ENCODE results near the gene GNPDA2.

GNPDA2 gene

DNA sequence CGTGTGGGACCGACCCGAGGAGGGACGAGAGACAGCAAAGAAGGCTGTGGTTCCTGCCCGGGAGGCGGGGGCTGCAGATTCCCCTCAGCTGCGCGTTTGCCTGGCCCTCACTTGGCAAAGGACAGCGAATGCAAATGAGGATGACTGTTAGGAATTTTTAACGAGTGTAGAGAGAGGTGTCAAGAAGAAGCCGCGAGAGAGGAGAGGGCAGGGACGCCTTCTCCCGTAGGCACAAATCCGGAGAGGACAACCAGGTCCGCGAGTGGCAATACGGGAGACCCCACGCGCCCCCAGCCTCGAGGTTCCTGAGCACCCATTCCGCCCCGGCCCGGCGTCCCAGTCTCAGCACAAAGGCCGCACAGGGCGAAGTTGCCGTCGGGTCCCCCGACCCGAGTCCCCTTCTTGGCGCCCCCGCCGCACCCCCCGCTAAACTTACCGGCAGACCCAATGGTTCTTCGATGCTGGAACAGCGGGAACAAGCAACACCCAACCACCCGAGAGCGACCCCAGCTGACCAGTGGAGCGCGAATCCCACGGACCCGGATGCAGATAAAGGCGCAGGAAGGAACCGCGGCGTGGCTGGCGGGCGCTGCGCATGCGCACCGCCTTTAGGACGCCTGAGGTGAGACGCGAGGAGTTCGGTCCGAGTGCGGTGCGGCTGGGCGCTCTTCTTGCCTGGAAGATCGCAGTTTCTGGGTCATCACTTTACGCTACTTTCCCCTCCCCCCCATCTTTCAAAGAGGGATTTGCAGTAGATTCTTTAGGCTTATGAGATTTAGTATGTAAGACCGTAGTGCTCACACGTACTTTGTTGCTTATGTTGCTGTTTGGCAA lies at the start of gene GNPDA2:
GNPDA2 (minus strand) TSS at position 519 of the 834 bp plus-strand sequence. CDS start 4,349 bp downstream, outside the sequence.
- H3K4me3 ChIP-seq (ENCODE audit: low read length), result peak within 1 kb of the TSS; percentile 39; the same call in 1 of the 2 replicates
- H3K36me3 ChIP-seq (ENCODE audit: control insufficient read depth, insufficient read depth, low read length), result no peaks in the 10 kb centered on the region
- WGBS (ENCODE audit: insufficient coverage, insufficient read length), result no CpG with 5 or more reads among the region's 65 CpGs
- H3K4me1 ChIP-seq (ENCODE audit: control insufficient read depth, insufficient read depth, low read length), result no peaks in the 10 kb centered on the region
- no peak within 1 kb of the TSS for H3K27ac ChIP-seq (ENCODE audit: low read length)
- H3K27me3 ChIP-seq (ENCODE audit: control insufficient read depth, insufficient read depth, low read length), result no peaks in the 10 kb centered on the region
- DNase-seq (ENCODE audit: low read depth, low spot score), result peak; percentile 74
- H3K9me3 ChIP-seq (ENCODE audit: control insufficient read depth, insufficient read depth, low read length), result no peaks in the 10 kb centered on the region

DNA sequence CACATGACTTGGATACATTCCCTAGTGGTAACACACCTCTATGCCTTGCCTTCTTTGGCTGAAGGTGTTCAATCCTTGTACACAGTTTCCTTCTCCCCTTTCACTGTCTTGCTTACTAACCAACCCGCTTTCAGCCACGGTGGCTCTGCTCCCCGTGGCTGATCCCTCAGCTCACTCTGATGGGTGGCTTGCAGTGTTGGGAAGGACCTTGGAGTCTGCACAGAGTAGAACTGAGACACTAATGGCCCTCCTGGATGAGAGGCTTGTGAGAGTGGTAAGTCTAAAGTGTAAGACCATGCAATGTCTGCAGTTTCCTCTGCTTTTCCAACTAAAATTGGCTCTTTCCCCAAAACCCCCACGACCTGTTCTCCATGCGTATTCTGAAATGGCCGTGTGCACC lies 46.0 kb upstream of the GNPDA2 start:
- no CpG with 5 or more reads among the region's 6 CpGs for WGBS (ENCODE audit: insufficient coverage, insufficient read length)
- Histone ChIP-seq H3K9me3 (ENCODE audit: control insufficient read depth, insufficient read depth, low read length) (peaks cover 1% of the 10 kb centered on the region; the same call in 1 of the 2 replicates), H3K4me3 (ENCODE audit: low read length) (no peak overlapping the region), H3K4me1 (ENCODE audit: control insufficient read depth, insufficient read depth, low read length) (no peaks in the 10 kb centered on the region), H3K27me3 (ENCODE audit: control insufficient read depth, insufficient read depth, low read length) (no peaks in the 10 kb centered on the region), H3K27ac (ENCODE audit: low read length) (no peak overlapping the region), H3K36me3 (ENCODE audit: control insufficient read depth, insufficient read depth, low read length) (no peaks in the 10 kb centered on the region)
- DNase-seq (ENCODE audit: low read depth, low spot score), result no peak

DNA sequence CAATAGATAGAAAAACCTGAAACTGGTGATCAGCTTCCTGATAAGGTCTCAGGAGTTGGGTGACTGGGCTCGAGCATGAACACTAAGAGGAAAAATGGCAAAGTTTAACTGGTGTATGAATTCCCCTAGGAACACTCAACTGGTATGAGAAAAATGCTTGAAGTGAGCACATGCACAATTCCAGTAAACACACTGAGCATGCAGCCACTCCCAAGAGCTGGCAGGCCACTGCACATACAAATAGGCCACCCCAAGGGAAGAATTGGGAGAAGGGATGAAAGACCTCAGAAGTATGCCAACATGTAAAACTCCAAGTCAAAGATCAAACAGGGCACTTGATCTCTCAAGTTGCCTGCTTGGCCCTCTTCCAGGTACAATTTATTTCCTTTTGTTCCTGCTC lies 45.4 kb upstream of the GNPDA2 start:
- no CpG with 5 or more reads among the region's 1 CpG for WGBS (ENCODE audit: insufficient coverage, insufficient read length)
- H3K9me3 ChIP-seq (ENCODE audit: control insufficient read depth, insufficient read depth, low read length), result peaks cover 1% of the 10 kb centered on the region; the same call in 1 of the 2 replicates
- no peaks in the 10 kb centered on the region for H3K4me1 ChIP-seq (ENCODE audit: control insufficient read depth, insufficient read depth, low read length)
- no peak overlapping the region for H3K4me3 ChIP-seq (ENCODE audit: low read length)
- H3K27me3 ChIP-seq (ENCODE audit: control insufficient read depth, insufficient read depth, low read length), result no peaks in the 10 kb centered on the region
- no peak overlapping the region for H3K27ac ChIP-seq (ENCODE audit: low read length)
- no peaks in the 10 kb centered on the region for H3K36me3 ChIP-seq (ENCODE audit: control insufficient read depth, insufficient read depth, low read length)
- DNase-seq (ENCODE audit: low read depth, low spot score), result no peak

DNA sequence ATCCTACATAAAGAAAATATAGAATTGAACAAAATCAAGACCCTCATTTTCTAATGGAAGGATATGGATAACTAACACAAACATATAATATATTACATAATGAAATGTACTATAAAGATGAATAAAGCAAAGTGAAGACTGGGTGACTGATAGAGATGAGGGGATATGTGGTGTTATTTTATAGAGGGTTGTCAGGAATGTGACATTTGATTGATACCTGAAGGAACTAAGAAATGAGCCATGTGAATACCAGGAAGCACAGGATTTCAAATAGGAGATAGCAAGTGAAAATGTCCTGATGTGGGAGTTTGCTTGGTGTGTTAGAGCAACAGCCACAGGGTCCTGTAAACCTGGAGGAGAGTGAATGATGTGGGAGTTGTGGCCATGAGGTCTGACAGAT lies 40.1 kb upstream of the GNPDA2 start:
- H3K4me1 ChIP-seq (ENCODE audit: control insufficient read depth, insufficient read depth, low read length), result no peaks in the 10 kb centered on the region
- no peak for DNase-seq (ENCODE audit: low read depth, low spot score)
- no peaks in the 10 kb centered on the region for H3K27me3 ChIP-seq (ENCODE audit: control insufficient read depth, insufficient read depth, low read length)

DNA sequence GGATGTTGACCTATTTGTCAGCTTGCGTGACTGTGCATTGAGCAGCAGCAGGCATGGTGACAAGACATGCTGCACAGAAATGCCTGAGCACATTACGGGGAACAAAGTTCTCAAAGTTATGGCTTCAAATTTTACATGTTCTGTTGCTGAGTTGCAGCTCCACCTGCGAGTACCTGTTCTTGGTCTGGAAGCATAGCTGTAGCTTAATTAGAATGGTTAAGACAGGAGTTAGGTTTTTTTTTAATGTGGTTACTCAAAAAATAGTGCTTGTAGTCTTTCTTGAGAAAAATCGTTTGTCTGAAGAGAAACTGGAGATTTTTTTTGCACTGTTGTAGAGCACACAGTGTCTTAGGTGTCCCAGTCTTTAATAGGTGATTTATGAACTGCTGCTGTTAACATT lies 38.8 kb upstream of the GNPDA2 start:
- H3K27me3 ChIP-seq (ENCODE audit: control insufficient read depth, insufficient read depth, low read length), result no peaks in the 10 kb centered on the region
- no peak for DNase-seq (ENCODE audit: low read depth, low spot score)
- H3K4me1 ChIP-seq (ENCODE audit: control insufficient read depth, insufficient read depth, low read length), result no peaks in the 10 kb centered on the region
- no peaks in the 10 kb centered on the region for H3K36me3 ChIP-seq (ENCODE audit: control insufficient read depth, insufficient read depth, low read length)
- H3K9me3 ChIP-seq (ENCODE audit: control insufficient read depth, insufficient read depth, low read length), result no peaks in the 10 kb centered on the region
- no peak overlapping the region for H3K27ac ChIP-seq (ENCODE audit: low read length)
- H3K4me3 ChIP-seq (ENCODE audit: low read length), result no peak overlapping the region
- WGBS (ENCODE audit: insufficient coverage, insufficient read length), result no CpG with 5 or more reads among the region's 4 CpGs

More for the DNA sequence above, 40.1 kb upstream of the GNPDA2 start:
- no peak overlapping the region for H3K4me3 ChIP-seq (ENCODE audit: low read length)
- H3K9me3 ChIP-seq (ENCODE audit: control insufficient read depth, insufficient read depth, low read length), result no peaks in the 10 kb centered on the region
- H3K36me3 ChIP-seq (ENCODE audit: control insufficient read depth, insufficient read depth, low read length), result no peaks in the 10 kb centered on the region
- no peak overlapping the region for H3K27ac ChIP-seq (ENCODE audit: low read length)

DNA sequence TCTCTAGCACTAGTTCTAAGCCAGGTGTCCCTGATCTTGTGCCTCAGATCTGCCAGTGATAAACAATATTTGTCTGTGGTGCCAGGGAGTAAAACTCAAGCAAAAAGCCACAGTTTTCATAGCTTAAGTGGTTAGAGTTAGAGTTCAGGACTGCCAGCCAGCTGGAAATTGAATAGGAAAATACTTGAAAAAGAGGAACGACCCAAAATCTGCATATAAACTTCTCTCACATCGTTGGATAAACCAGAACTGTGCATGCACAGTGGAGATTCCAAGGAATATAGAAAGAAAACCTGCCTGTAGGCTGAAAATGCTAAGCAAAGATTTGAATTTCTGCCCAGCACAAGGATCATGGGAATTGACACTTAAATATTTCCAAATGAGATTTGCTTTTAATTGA lies 35.0 kb upstream of the GNPDA2 start:
- no peak for DNase-seq (ENCODE audit: low read depth, low spot score)
- no peaks in the 10 kb centered on the region for H3K4me1 ChIP-seq (ENCODE audit: control insufficient read depth, insufficient read depth, low read length)
- H3K4me3 ChIP-seq (ENCODE audit: low read length), result no peak overlapping the region
- H3K9me3 ChIP-seq (ENCODE audit: control insufficient read depth, insufficient read depth, low read length), result no peaks in the 10 kb centered on the region
- WGBS (ENCODE audit: insufficient coverage, insufficient read length), result no CpG with 5 or more reads among the region's 2 CpGs
- no peaks in the 10 kb centered on the region for H3K36me3 ChIP-seq (ENCODE audit: control insufficient read depth, insufficient read depth, low read length)
- H3K27ac ChIP-seq (ENCODE audit: low read length), result no peak overlapping the region
- H3K27me3 ChIP-seq (ENCODE audit: control insufficient read depth, insufficient read depth, low read length), result no peaks in the 10 kb centered on the region

DNA sequence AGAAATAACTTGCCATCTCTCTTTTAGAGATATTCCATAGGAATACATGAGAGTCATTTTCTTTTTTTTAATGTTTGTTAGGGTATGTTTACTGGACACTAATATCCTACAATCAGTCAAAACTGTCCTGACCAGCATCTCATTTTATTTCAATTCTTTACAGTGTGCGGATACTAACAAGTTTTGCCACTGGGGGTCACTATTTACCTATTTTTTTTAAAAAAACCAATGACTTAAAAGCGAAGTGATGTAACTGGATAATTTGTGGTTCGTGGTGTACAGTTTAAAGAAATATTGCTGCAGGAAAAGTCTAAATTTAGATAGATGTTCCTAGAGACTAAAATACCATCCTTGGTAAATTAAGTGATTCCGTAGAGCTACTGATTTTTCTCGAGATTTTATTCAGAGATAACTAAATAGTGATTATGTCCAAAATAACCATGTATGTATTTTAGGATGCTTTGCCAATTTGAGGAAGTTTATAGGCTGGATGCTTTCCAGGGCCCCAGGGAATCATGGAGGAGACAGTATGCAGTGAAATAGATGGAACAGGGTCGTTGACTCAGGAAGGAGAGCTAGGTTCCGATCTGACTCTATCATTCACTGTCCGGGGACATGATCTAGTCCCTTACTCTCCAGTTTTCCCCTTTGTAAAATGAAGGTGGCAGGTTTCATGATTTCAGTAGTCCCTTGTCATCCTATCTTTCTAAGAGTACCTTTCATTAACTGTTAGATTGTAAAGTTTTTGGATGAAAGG lies 34.0 kb upstream of the GNPDA2 start:
- H3K4me1 ChIP-seq (ENCODE audit: control insufficient read depth, insufficient read depth, low read length), result no peaks in the 10 kb centered on the region
- DNase-seq (ENCODE audit: low read depth, low spot score), result no peak
- H3K4me3 ChIP-seq (ENCODE audit: low read length), result no peak overlapping the region
- H3K27me3 ChIP-seq (ENCODE audit: control insufficient read depth, insufficient read depth, low read length), result no peaks in the 10 kb centered on the region
- H3K36me3 ChIP-seq (ENCODE audit: control insufficient read depth, insufficient read depth, low read length), result no peaks in the 10 kb centered on the region
- no peak overlapping the region for H3K27ac ChIP-seq (ENCODE audit: low read length)
- no CpG with 5 or more reads among the region's 8 CpGs for WGBS (ENCODE audit: insufficient coverage, insufficient read length)
- no peaks in the 10 kb centered on the region for H3K9me3 ChIP-seq (ENCODE audit: control insufficient read depth, insufficient read depth, low read length)

DNA sequence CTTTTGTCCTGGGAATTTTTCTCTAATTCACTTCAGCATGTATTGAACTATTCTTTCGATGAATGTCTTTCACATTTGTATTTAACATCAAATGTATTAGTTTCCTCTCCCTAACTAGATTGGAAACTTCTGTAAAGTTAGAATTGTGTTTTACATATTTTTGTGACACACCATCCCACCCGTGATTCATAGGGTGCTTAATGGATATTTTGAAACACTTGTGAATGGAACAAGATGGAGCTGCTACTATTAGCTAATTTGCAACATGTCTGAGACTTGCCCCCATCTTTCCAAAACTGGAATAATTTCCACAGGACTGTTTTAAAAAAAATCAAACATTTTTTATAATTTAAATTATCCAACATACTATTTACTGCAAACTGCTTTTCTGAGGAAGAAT lies 30.2 kb upstream of the GNPDA2 start:
- Histone ChIP-seq H3K27ac (ENCODE audit: low read length) (no peak overlapping the region), H3K9me3 (ENCODE audit: control insufficient read depth, insufficient read depth, low read length) (no peaks in the 10 kb centered on the region), H3K4me3 (ENCODE audit: low read length) (no peak overlapping the region), H3K27me3 (ENCODE audit: control insufficient read depth, insufficient read depth, low read length) (no peaks in the 10 kb centered on the region), H3K4me1 (ENCODE audit: control insufficient read depth, insufficient read depth, low read length) (no peaks in the 10 kb centered on the region), H3K36me3 (ENCODE audit: control insufficient read depth, insufficient read depth, low read length) (no peaks in the 10 kb centered on the region)
- WGBS (ENCODE audit: insufficient coverage, insufficient read length), result no CpG with 5 or more reads among the region's 2 CpGs
- DNase-seq (ENCODE audit: low read depth, low spot score), result no peak

DNA sequence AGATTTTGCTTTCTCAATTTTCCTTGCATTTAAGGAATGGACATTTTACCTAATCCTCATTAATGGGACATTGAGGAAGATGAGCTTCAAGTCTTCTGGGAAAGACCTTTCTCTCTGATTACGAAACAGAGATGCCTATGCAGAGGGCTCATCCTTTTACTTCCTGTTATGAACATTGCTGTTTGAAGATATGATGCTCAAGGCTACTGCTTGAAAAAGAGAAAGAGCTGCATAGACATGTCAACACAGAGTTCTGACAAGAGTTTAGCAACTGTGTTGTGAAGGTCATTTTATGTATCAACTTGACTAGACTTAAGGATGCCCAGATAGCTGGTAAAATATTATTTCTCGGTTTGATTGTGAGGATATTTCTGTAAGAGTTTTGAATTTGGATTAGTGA lies 13.8 kb upstream of the GNPDA2 start:
- Histone ChIP-seq H3K4me1 (ENCODE audit: control insufficient read depth, insufficient read depth, low read length) (no peaks in the 10 kb centered on the region), H3K9me3 (ENCODE audit: control insufficient read depth, insufficient read depth, low read length) (no peaks in the 10 kb centered on the region), H3K27ac (ENCODE audit: low read length) (no peak overlapping the region), H3K36me3 (ENCODE audit: control insufficient read depth, insufficient read depth, low read length) (no peaks in the 10 kb centered on the region), H3K27me3 (ENCODE audit: control insufficient read depth, insufficient read depth, low read length) (no peaks in the 10 kb centered on the region), H3K4me3 (ENCODE audit: low read length) (no peak overlapping the region)
- WGBS (ENCODE audit: insufficient coverage, insufficient read length), result no CpG with 5 or more reads among the region's 2 CpGs
- no peak for DNase-seq (ENCODE audit: low read depth, low spot score)

DNA sequence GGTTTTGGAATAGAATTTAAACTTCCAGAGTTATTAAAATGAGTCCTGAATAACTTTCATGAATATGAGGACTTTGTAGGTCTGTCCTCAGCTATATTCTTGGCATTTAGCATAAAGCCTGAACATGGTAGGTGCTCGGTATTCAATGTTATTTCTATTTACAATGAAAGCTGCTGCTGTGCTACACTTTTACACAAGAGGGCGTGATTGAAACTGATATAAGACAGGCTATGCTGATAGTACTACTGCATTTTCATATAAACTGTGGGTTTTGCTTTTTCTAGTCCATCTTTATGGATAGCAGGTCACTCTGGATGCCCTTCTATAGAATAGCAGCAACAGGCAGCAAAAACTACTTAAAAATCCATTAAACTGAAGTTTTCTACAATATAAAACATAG lies 12.3 kb upstream of the GNPDA2 start:
- Histone ChIP-seq H3K9me3 (ENCODE audit: control insufficient read depth, insufficient read depth, low read length) (no peaks in the 10 kb centered on the region), H3K27ac (ENCODE audit: low read length) (no peak overlapping the region), H3K27me3 (ENCODE audit: control insufficient read depth, insufficient read depth, low read length) (no peaks in the 10 kb centered on the region), H3K4me3 (ENCODE audit: low read length) (no peak overlapping the region), H3K4me1 (ENCODE audit: control insufficient read depth, insufficient read depth, low read length) (no peaks in the 10 kb centered on the region), H3K36me3 (ENCODE audit: control insufficient read depth, insufficient read depth, low read length) (no peaks in the 10 kb centered on the region)
- WGBS (ENCODE audit: insufficient coverage, insufficient read length), result no CpG with 5 or more reads among the region's 2 CpGs
- DNase-seq (ENCODE audit: low read depth, low spot score), result no peak

All from iPS DF 6.9 (cell line).